Measurements from ENCODE around the gene RBM15. TPM values are rescaled to one million over a fixed set of nuclear protein-coding genes. Genes with fewer than 3 reads are reported as not detected.

RBM15 gene
- total and polyA plus RNA-seq, 4 donors = 3.6 to 55.4 (median 15.2) TPM

DNA sequence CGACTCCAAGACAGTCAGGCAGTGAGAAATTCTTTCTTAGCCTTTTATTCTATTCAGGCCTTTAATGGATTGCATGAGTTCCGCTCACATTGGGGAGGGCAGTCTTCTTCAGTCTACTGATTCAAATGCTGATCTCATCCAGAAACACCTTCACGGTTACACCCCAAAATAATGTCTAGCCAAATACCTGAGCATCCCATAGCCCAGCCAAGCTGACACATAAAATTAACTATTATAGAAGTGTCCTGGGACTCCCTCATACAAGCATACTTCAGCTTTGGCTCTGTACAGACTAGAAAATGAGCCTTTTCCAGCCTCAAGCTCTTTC, 55.3 kb downstream of the RBM15 start:
- Histone ChIP-seq H3K36me3 (ENCODE audit: control insufficient read depth in 4 of 4, insufficient read depth in 4 of 4, low read length in 4 of 4) (peaks cover 0 to 7% (median 0%) of the 10 kb centered on the region in 4 donors), H3K9me3 (ENCODE audit: control insufficient read depth in 4 of 4, insufficient read depth in 3 of 4, low read length in 3 of 4) (no peaks in the 10 kb centered on the region), H3K4me3 (no peak overlapping the region), H3K27ac (ENCODE audit: low read depth in 1 of 2, low read length in 1 of 2) (no peak overlapping the region), H3K4me1 (ENCODE audit: control insufficient read depth in 5 of 5, insufficient read depth in 5 of 5, low read length in 5 of 5) (peaks cover 0 to 20% (median 4%) of the 10 kb centered on the region in 5 donors), H3K9ac (ENCODE audit: insufficient read depth in 1 of 2, low read length in 2 of 2) (no peak overlapping the region), H3K27me3 (ENCODE audit: control insufficient read depth in 3 of 3, insufficient read depth in 3 of 3, low read length in 2 of 3) (no peaks in the 10 kb centered on the region)
- 93 to 97% methylated on average over 3 of the region's 3 CpGs for WGBS, 2 donors
- TF ChIP-seq, protein P1, sequence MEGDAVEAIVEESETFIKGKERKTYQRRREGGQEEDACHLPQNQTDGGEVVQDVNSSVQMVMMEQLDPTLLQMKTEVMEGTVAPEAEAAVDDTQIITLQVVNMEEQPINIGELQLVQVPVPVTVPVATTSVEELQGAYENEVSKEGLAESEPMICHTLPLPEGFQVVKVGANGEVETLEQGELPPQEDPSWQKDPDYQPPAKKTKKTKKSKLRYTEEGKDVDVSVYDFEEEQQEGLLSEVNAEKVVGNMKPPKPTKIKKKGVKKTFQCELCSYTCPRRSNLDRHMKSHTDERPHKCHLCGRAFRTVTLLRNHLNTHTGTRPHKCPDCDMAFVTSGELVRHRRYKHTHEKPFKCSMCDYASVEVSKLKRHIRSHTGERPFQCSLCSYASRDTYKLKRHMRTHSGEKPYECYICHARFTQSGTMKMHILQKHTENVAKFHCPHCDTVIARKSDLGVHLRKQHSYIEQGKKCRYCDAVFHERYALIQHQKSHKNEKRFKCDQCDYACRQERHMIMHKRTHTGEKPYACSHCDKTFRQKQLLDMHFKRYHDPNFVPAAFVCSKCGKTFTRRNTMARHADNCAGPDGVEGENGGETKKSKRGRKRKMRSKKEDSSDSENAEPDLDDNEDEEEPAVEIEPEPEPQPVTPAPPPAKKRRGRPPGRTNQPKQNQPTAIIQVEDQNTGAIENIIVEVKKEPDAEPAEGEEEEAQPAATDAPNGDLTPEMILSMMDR (IDR thresholded peaks at IDR 0.05; ENCODE audit: control extremely low read depth, extremely low read depth) = no peak
- ATAC-seq (ENCODE audit: insufficient read depth, low FRiP score) = no peak
- no peak for DNase-seq

Other genes with a start within 250 kb of the RBM15 start
- not detected for gene UBL4B, start 226.9 kb upstream of the RBM15 start, total RNA-seq
- not detected for gene UBL4B, start 226.9 kb upstream of the RBM15 start, polyA plus RNA-seq
- gene SLC6A17, start 188.9 kb upstream of the RBM15 start, total RNA-seq = under 1 TPM; 0.03 to 0.09 TPM
- under 1 TPM; 0.02 to 0.03 TPM for gene SLC6A17, start 188.9 kb upstream of the RBM15 start, polyA plus RNA-seq
- 1 to 10 TPM; 3.8 to 9.2 TPM for gene KCNC4, start 129.1 kb upstream of the RBM15 start, total RNA-seq
- gene KCNC4, start 129.1 kb upstream of the RBM15 start, polyA plus RNA-seq = 1 to 10 TPM; 3.1 to 3.2 TPM
- gene SLC16A4, start 51.6 kb downstream of the RBM15 start, total RNA-seq = 10 to 100 TPM in 1 of 2 donors, 1 to 10 TPM in 1; 6.8 to 12.0 TPM
- 1 to 10 TPM; 4.6 to 8.5 TPM for gene SLC16A4, start 51.6 kb downstream of the RBM15 start, polyA plus RNA-seq
- gene LAMTOR5, start 68.3 kb downstream of the RBM15 start, total RNA-seq = 100 to 1,000 TPM in 1 of 2 donors, 10 to 100 TPM in 1; 45.6 to 115 TPM
- gene LAMTOR5, start 68.3 kb downstream of the RBM15 start, polyA plus RNA-seq = 100 to 1,000 TPM; 369 to 427 TPM
- not detected for gene PROK1, start 111.8 kb downstream of the RBM15 start, total RNA-seq
- under 1 TPM; 0.05 to 0.22 TPM for gene PROK1, start 111.8 kb downstream of the RBM15 start, polyA plus RNA-seq
- not detected for gene KCNA10, start 179.8 kb downstream of the RBM15 start, total RNA-seq
- gene KCNA10, start 179.8 kb downstream of the RBM15 start, polyA plus RNA-seq = not detected

Measured in lung (tissue), 12 donors.